Measurements from ENCODE around the gene ACBD6.

GRCh38 chr1:180295999-180296398 is 206.4 kb downstream of the ACBD6 start:
- TF ChIP-seq, protein P1, sequence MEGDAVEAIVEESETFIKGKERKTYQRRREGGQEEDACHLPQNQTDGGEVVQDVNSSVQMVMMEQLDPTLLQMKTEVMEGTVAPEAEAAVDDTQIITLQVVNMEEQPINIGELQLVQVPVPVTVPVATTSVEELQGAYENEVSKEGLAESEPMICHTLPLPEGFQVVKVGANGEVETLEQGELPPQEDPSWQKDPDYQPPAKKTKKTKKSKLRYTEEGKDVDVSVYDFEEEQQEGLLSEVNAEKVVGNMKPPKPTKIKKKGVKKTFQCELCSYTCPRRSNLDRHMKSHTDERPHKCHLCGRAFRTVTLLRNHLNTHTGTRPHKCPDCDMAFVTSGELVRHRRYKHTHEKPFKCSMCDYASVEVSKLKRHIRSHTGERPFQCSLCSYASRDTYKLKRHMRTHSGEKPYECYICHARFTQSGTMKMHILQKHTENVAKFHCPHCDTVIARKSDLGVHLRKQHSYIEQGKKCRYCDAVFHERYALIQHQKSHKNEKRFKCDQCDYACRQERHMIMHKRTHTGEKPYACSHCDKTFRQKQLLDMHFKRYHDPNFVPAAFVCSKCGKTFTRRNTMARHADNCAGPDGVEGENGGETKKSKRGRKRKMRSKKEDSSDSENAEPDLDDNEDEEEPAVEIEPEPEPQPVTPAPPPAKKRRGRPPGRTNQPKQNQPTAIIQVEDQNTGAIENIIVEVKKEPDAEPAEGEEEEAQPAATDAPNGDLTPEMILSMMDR (tag by site-specific recombination; IDR thresholded peaks at IDR 0.05) = no peak
- TF ChIP-seq ZNF398 (tag by site-specific recombination; IDR thresholded peaks at IDR 0.05) (no peak), KLF7 (tag by site-specific recombination; IDR thresholded peaks at IDR 0.05; ENCODE audit: borderline replicate concordance) (no peak), HOXA7 (CRISPR knock-in tag; IDR thresholded peaks at IDR 0.05; ENCODE audit: borderline replicate concordance) (no peak), ZNF560 (tag by site-specific recombination; IDR thresholded peaks at IDR 0.05; ENCODE audit: borderline replicate concordance) (no peak), ZNF777 (tag by site-specific recombination; IDR thresholded peaks at IDR 0.05; ENCODE audit: borderline replicate concordance) (no peak), ZNF121 (tag by site-specific recombination; IDR thresholded peaks at IDR 0.05) (no peak), ZNF747 (tag by site-specific recombination; IDR thresholded peaks at IDR 0.05) (no peak), ZNF274 (IDR thresholded peaks at IDR 0.05; ENCODE audit: low read length) (no peak), ZNF274 (tag by site-specific recombination; IDR thresholded peaks at IDR 0.05; ENCODE audit: borderline replicate concordance) (no peak), ATF2 (tag by site-specific recombination; IDR thresholded peaks at IDR 0.05; ENCODE audit: low read depth) (no peak), ZNF596 (tag by site-specific recombination; IDR thresholded peaks at IDR 0.05) (no peak), ZNF423 (tag by site-specific recombination; IDR thresholded peaks at IDR 0.05) (no peak)

Measured in HEK293 (cell line).